ENCODE data around the gene PHAX.
"Not testable (repeated sequence)": the region's sequence is repeated elsewhere in the genome, so short reads cannot be mapped to it uniquely, and the experiment has no call there.

PHAX gene

GRCh38 chr5:126600631-126601511 lies at the start of gene PHAX:
Gene PHAX (plus strand): TSS chr5:126600947. CDS start chr5:126600963, 16 bp downstream.
- DNase-seq (ENCODE audit: low read depth in 4 of 4, low spot score in 1 of 4): peak; percentile 47 to 67 (median 55)

GRCh38 chr5:126552614-126553013 lies 48.1 kb upstream of the PHAX start:
- no peak for DNase-seq (ENCODE audit: low read depth in 4 of 4, low spot score in 1 of 4)

- not testable (repeated sequence) for DNase-seq (ENCODE audit: low read depth in 4 of 4, low spot score in 1 of 4)
Measured at GRCh38 chr5:126555101-126555500, 45.6 kb upstream of the PHAX start.

- DNase-seq (ENCODE audit: low read depth in 4 of 4, low spot score in 1 of 4): no peak
Measured at GRCh38 chr5:126561908-126562307, 38.8 kb upstream of the PHAX start.

GRCh38 chr5:126562823-126563222 lies 37.9 kb upstream of the PHAX start:
- no peak for DNase-seq (ENCODE audit: low read depth in 4 of 4, low spot score in 1 of 4)

- DNase-seq (ENCODE audit: low read depth in 4 of 4, low spot score in 1 of 4): no peak
Measured at GRCh38 chr5:126568206-126568755, 32.5 kb upstream of the PHAX start.

- DNase-seq (ENCODE audit: low read depth in 4 of 4, low spot score in 1 of 4): no peak
Measured at GRCh38 chr5:126575644-126576043, 25.1 kb upstream of the PHAX start.

GRCh38 chr5:126576974-126577373 lies 23.8 kb upstream of the PHAX start:
- no peak for DNase-seq (ENCODE audit: low read depth in 4 of 4, low spot score in 1 of 4)

GRCh38 chr5:126577415-126577814 lies 23.3 kb upstream of the PHAX start:
- DNase-seq (ENCODE audit: low read depth in 4 of 4, low spot score in 1 of 4): no peak

GRCh38 chr5:126579716-126580115 lies 21.0 kb upstream of the PHAX start:
- DNase-seq (ENCODE audit: low read depth in 4 of 4, low spot score in 1 of 4): no peak

- no peak for DNase-seq (ENCODE audit: low read depth in 4 of 4, low spot score in 1 of 4)
Measured at GRCh38 chr5:126583761-126584160, 17.0 kb upstream of the PHAX start.

GRCh38 chr5:126587551-126588390 lies 13.0 kb upstream of the PHAX start:
- DNase-seq (ENCODE audit: low read depth in 4 of 4, low spot score in 1 of 4): no peak

- no peak for DNase-seq (ENCODE audit: low read depth in 4 of 4, low spot score in 1 of 4)
Measured at GRCh38 chr5:126589536-126590297, 11.0 kb upstream of the PHAX start.

GRCh38 chr5:126591549-126591948 lies 9.2 kb upstream of the PHAX start:
- no peak for DNase-seq (ENCODE audit: low read depth in 4 of 4, low spot score in 1 of 4)

GRCh38 chr5:126594748-126595485 lies 5.8 kb upstream of the PHAX start, which contains the start of gene ALDH7A1:
Gene ALDH7A1 (minus strand): TSS chr5:126595219. CDS start chr5:126595198, 21 bp downstream.
- DNase-seq (ENCODE audit: low read depth in 4 of 4, low spot score in 1 of 4): peak in 3 of 4 experiments; percentile 5 to 39 (median 28)

GRCh38 chr5:126595486-126596083 lies 5.2 kb upstream of the PHAX start:
- no peak for DNase-seq (ENCODE audit: low read depth in 4 of 4, low spot score in 1 of 4)

- no peak for DNase-seq (ENCODE audit: low read depth in 4 of 4, low spot score in 1 of 4)
Measured at GRCh38 chr5:126597156-126597555, 3.6 kb upstream of the PHAX start.

- DNase-seq (ENCODE audit: low read depth in 4 of 4, low spot score in 1 of 4): no peak
Measured at GRCh38 chr5:126599499-126599898, 1.2 kb upstream of the PHAX start.

- not testable (repeated sequence) for DNase-seq (ENCODE audit: low read depth in 4 of 4, low spot score in 1 of 4)
Measured at GRCh38 chr5:126599971-126600630, 646 bp upstream of the PHAX start.

All from stimulated activated CD4-positive, alpha-beta T cell treated with anti-CD3 and anti-CD28 coated beads, Interleukin-1b, Interleukin-23, amount 100 ng/mL, for 24 hours (primary cell).